CD4-positive, alpha-beta T cell treated with Interleukin-4 for 4 hours (primary cell): Measurements from ENCODE around the gene KLHL24.
"Not testable (repeated sequence)": the region's sequence is repeated elsewhere in the genome, so short reads cannot be mapped to it uniquely, and the experiment has no call there.

Experiments used
- DNase-seq: peaks from one replicate; pipeline ENCODE4 v3.0.0-alpha.2; 2020

KLHL24 gene

DNA sequence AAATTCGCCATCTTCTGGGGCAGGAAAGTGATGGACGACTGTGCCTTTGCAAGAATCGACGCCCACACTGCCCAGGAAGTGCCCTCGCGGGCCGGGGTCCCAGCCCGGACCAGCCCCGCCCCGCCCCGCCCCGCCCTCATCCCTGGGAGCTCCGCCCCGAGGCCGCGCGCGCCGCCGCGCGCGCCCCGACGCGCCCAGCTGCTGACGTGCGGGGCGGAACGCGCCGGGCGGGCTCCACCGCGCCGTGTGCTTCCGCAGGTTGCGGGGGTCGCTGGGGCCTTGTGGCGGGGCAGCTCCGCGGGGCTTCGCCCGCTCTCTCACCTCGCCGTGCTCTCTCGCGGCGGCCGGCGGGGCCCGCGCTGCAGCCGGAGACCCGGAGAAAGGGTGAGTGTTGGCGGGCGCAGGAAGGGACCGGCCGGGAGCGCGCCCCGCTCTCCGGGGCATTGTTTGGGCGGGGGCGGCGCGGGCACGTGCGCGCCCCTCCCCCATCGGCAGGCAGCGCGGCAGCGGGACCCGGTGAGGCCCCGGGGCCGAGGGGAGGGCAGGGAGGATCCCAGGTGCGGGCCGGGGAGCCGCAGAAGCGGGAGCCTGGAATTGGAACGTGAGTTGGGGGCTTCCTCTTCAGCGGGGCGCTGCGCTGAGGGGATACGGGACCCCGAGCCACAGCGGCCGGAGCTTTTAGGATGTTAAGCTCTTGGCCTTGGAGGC, 62.3 kb downstream of the KLHL24 start, which contains the start of gene YEATS2:
YEATS2 (plus strand) TSS at position 188 of the 708 bp plus-strand sequence. CDS start 17,366 bp downstream, outside the sequence.
- peak; percentile 61 for DNase-seq

- DNase-seq: peak; percentile 27
These were observed 62.9 kb downstream of the KLHL24 start for GRCh38 chr3:183698318-183698751.

DNA sequence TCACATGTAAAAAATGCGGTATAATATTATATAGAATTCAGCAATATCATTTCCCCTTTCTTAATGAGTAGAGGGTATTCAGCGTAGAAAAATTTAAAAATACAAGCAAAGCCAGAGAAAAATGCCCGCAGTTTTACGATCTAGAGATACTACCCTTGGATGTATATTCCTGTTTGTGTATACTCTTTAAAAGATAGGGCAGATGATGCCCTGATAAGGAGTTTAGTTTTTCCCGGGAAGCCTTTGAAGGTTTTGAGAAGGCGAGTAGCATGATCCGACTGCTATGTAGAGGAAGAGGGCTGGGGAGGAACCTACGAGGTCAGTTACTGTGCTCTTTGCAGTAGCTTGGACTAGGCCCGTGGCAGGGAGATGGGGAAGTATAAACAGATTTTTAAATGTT, 63.3 kb downstream of the KLHL24 start:
- DNase-seq: peak; percentile 37

GRCh38 chr3:183699238-183699947, 64.0 kb downstream of the KLHL24 start:
- no peak for DNase-seq

- DNase-seq: no peak
These were observed 66.3 kb downstream of the KLHL24 start for GRCh38 chr3:183701744-183702143.

DNA sequence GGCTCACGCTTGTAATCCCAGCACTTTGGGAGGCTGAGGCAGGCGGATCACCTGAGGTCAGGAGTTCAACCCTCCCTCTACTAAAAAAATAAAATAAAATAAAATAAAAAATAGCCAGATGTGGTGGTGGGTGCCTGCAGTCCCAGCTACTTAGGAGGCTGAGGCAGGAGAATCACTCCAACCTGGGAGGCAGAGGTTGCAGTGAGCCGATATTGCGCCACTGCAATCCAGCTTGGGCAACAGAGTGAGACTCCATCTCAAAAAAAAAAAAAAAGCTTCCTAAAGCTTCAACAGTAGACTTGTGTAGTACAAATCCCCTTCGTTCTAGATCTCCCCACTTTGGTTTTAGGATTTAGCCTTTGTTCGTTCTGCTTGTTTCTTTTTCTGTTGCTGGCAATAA, 68.5 kb downstream of the KLHL24 start:
- not testable (repeated sequence) for DNase-seq

- no peak for DNase-seq
These were observed 74.8 kb downstream of the KLHL24 start for GRCh38 chr3:183710231-183710630.

DNA sequence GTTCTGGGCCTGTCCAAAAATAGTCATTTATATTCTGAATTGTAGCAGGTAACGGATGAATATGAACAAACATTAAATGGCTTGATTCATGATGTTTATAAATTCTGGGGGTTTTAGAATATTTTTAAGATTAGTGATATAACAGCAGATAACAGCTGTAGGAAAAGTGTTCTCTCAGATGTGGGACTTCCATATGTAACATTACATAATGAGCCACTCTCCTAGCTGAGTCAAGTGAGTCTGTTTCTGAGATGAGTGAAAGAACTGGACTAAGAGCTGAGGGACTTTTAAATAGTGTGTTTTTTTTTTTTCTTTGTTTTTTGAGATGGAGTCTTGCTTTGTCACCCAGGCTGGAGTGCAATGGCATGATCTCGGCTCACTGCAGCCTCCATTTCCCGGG, 76.1 kb downstream of the KLHL24 start:
- DNase-seq: no peak

GRCh38 chr3:183714622-183715021, 79.2 kb downstream of the KLHL24 start:
- DNase-seq: no peak

DNA sequence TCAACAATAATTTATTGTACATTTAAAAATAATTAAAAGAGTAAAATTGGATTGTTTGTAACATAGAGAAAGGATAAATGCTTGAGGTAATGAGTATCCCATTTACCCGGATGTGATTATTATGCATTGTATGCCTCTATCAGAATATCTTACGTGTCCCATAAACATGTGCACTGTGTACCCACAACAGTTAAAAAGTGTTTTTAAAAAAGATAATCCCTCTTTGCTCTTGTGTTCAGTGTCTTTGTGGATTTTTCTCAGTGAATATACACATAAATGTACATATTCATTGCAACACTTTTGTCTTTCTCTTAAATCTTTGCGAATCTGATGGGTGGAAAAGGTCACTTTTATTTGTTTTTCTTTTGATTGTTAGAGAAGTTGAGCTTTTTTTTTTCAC, 82.6 kb downstream of the KLHL24 start:
- DNase-seq: no peak

DNA sequence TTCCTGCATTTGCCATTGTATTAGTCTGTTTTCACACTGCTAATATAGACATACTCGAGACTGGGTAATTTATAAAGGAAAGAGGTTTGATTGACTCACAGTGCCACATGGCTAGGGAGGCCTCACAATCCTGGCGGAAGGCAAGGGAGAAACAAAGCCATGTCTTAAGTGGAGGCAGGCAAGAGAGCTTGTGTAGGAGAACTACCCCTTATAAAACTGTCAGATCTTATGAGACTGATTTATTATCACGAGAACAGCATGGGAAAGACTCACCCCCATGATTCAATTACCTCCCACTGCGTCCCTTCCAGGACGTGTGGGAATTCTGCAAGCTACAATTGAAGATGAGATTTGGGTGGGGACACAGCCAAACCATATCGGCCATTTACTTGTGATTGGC, 90.0 kb downstream of the KLHL24 start:
- DNase-seq: no peak

- DNase-seq: no peak
These were observed 92.8 kb downstream of the KLHL24 start for GRCh38 chr3:183728204-183728603.

DNA sequence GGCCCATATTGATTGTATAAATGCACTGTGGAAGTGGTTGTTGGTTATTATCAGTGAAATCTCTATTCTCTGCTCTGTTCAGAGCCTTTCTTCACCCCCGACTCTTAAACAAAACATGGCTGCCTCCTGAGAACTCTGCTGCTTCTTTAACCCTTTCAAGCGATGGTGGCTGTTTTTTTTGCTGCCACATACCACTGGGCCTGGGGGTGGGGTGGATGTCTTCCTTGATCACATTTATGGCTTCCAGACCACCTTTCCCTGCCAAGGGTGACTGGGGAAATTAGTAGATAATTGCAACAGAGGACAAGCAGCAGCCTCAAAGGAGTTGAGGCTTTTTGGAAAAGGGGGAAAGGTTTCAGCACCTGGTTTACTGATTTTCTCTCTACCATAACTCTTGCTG, 94.9 kb downstream of the KLHL24 start:
- DNase-seq: no peak

- no peak for DNase-seq
These were observed 96.2 kb downstream of the KLHL24 start for GRCh38 chr3:183731611-183732010.

DNA sequence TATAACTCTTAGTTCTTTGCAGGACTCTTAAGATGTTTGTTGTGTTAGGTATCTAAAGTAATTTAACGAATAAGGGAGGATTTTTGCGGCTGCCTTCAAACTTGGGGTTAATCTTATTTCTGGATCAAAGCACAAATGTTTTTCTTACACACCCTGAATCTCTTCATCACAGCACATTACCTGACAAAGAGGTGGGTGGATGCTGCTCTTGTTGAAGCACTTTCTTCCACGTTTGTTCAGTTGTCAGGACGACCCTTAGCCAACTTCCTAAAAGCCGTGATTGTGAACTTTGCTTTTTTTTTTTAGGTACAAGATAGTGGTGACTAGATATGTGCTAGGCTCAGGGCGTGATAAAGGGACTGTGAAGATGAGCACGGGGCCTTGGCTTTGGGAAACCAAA, 98.1 kb downstream of the KLHL24 start:
- no peak for DNase-seq
